OCI-LY1 (cell line): ENCODE data around the gene AAGAB.

Source experiments
- EZH2 ChIP-seq: fragments of 200-600 bp; sonication (generic), shearing (Covaris generic); IDR thresholded peaks from 2 replicates; pipeline ENCODE4 v1.8.0; 2017; ENCODE audit warnings: borderline replicate concordance, mixed run types, mild to moderate bottlenecking, antibody characterized with exemption, low read length, moderate library complexity, mixed read lengths
- TF ChIP-seq, protein P1 (sequence below): fragments of 200-600 bp; sonication (generic), shearing (Covaris generic); IDR thresholded peaks from 2 replicates; pipeline ENCODE4 v1.5.1; 2017; ENCODE audit warnings: mild to moderate bottlenecking, antibody characterized with exemption, low read length, moderate library complexity, mixed read lengths

GRCh38 chr15:67303490-67304363 lies 49.3 kb upstream of the AAGAB start:
- TF ChIP-seq, protein P1, sequence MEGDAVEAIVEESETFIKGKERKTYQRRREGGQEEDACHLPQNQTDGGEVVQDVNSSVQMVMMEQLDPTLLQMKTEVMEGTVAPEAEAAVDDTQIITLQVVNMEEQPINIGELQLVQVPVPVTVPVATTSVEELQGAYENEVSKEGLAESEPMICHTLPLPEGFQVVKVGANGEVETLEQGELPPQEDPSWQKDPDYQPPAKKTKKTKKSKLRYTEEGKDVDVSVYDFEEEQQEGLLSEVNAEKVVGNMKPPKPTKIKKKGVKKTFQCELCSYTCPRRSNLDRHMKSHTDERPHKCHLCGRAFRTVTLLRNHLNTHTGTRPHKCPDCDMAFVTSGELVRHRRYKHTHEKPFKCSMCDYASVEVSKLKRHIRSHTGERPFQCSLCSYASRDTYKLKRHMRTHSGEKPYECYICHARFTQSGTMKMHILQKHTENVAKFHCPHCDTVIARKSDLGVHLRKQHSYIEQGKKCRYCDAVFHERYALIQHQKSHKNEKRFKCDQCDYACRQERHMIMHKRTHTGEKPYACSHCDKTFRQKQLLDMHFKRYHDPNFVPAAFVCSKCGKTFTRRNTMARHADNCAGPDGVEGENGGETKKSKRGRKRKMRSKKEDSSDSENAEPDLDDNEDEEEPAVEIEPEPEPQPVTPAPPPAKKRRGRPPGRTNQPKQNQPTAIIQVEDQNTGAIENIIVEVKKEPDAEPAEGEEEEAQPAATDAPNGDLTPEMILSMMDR: peak; percentile 70
- no peak for TF ChIP-seq EZH2
